ENCODE results near the gene LMO7.

LMO7 gene

GRCh38 chr13:75794663-75795062, 158.5 kb downstream of the LMO7 start:
- no peak for DNase-seq (ENCODE audit: low read depth, low spot score)

DNA sequence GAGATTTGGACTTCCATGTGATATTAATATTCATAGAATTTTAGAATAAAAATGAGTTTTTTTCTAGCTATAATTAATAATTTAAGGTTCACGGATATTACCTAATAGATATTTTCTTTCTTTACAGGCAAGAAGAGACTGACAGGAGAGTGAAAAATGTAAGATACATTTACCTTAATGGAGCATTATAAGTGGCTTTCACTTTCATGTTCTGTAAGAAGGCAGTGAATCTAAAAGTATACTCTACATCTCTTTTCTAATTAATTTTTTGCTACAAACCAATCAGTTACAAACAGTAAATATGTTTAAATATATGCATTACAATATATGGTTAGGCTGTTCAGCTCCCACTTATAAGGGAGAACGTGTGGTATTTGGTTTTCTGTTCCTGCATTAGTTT, 159.1 kb downstream of the LMO7 start:
- H3K27ac ChIP-seq: no peak overlapping the region
- DNase-seq (ENCODE audit: low read depth, low spot score): no peak

More at GRCh38 chr13:75794663-75795062, 158.5 kb downstream of the LMO7 start:
- H3K27ac ChIP-seq: no peak overlapping the region

GRCh38 chr13:75796825-75797224, 160.7 kb downstream of the LMO7 start:
- peak overlapping the region; percentile 54 for H3K27ac ChIP-seq
- no peak for DNase-seq (ENCODE audit: low read depth, low spot score)

GRCh38 chr13:75797239-75797638, 161.1 kb downstream of the LMO7 start:
- H3K27ac ChIP-seq: peak overlapping the region; percentile 54
- DNase-seq (ENCODE audit: low read depth, low spot score): no peak

DNA sequence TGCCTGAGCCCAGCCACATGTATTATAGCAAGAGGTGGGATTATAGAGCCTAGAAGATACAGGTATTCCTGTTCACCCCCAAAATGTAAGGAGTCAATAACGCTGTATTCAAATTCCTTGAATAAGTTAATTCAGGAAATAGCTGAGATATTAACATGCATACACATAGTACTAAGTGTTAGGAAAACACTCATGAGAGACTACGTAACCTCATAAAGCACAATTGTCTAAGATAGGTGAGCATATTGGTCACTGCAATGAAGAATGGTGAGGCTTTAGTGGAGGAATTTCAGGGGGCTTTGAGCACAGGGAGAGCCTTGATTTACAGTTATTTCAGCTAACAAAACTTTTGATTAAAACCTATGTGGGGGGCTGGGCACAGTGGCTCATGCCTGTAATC, 161.6 kb downstream of the LMO7 start:
- H3K27ac ChIP-seq: peak overlapping the region; percentile 54

GRCh38 chr13:75798353-75799255, 162.5 kb downstream of the LMO7 start:
- H3K27ac ChIP-seq: peak overlapping the region; percentile 54
- DNase-seq (ENCODE audit: low read depth, low spot score): peak; percentile 31

More for the DNA sequence above, 161.6 kb downstream of the LMO7 start:
- no peak for DNase-seq (ENCODE audit: low read depth, low spot score)

- H3K27ac ChIP-seq: no peak overlapping the region
- DNase-seq (ENCODE audit: low read depth, low spot score): no peak
These were observed 164.4 kb downstream of the LMO7 start for GRCh38 chr13:75800545-75800944.

DNA sequence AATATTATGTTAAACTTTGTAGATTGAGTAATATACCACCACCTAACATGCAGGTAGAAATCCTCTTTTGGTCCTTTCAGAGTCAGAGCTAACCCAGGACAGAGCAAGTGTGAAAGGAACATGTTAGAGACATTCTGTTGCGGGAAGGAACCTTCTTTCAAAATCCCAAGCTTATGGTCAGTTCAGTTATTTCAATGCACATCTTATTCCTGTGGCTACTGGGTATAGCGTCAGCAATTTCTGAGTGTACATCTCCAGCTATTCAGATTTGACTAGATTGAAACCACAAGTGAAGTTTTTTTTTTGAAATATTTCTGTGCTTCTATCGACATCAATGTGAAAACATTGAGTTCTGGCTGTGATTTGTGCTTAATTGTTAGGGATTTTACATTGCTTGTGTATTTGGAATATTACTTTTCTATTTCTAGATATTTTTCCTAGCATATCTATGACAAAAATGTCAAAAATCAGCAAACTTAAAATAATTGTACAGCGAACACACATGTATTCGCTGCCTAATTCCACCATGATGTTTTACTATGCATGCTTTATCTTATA, 165.3 kb downstream of the LMO7 start:
- DNase-seq (ENCODE audit: low read depth, low spot score): no peak
- no peak overlapping the region for H3K27ac ChIP-seq

DNA sequence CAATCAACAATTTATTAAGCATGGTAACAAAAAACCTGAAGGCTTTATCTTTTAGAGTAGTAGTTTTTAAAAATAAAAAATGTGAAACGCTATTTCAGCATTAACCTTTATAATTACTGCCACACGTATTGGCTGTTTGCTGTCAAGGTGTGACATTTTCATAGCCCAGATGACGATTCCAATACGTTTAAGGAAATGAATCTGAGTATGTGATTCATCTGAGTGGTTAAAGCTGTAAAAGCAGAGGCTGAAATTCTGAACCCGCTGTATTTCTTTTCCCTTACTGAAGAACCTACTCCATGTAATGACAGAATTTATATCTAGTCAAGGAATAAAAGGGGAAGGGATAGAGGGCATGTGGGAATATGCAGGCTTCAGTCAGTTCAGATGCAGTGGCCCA, 166.0 kb downstream of the LMO7 start:
- DNase-seq (ENCODE audit: low read depth, low spot score): no peak
- no peak overlapping the region for H3K27ac ChIP-seq

- peak overlapping the region; percentile 3 for H3K27ac ChIP-seq
These were observed 167.1 kb downstream of the LMO7 start for GRCh38 chr13:75803164-75803611.

GRCh38 chr13:75804054-75804453, 167.9 kb downstream of the LMO7 start:
- no peak for DNase-seq (ENCODE audit: low read depth, low spot score)
- H3K27ac ChIP-seq: no peak overlapping the region

More at GRCh38 chr13:75803164-75803611, 167.1 kb downstream of the LMO7 start:
- no peak for DNase-seq (ENCODE audit: low read depth, low spot score)

GRCh38 chr13:75804605-75805004, 168.5 kb downstream of the LMO7 start:
- DNase-seq (ENCODE audit: low read depth, low spot score): no peak

GRCh38 chr13:75806117-75806516, 170.0 kb downstream of the LMO7 start:
- DNase-seq (ENCODE audit: low read depth, low spot score): no peak
- H3K27ac ChIP-seq: no peak overlapping the region

More at GRCh38 chr13:75804605-75805004, 168.5 kb downstream of the LMO7 start:
- H3K27ac ChIP-seq: no peak overlapping the region

- DNase-seq (ENCODE audit: low read depth, low spot score): no peak
These were observed 175.2 kb downstream of the LMO7 start for GRCh38 chr13:75811361-75811760.

GRCh38 chr13:75811841-75812240, 175.7 kb downstream of the LMO7 start:
- no peak for DNase-seq (ENCODE audit: low read depth, low spot score)
- H3K27ac ChIP-seq: no peak overlapping the region

More at GRCh38 chr13:75811361-75811760, 175.2 kb downstream of the LMO7 start:
- no peak overlapping the region for H3K27ac ChIP-seq

- no peak overlapping the region for H3K27ac ChIP-seq
- no peak for DNase-seq (ENCODE audit: low read depth, low spot score)
These were observed 176.6 kb downstream of the LMO7 start for GRCh38 chr13:75812751-75813181.

- DNase-seq (ENCODE audit: low read depth, low spot score): no peak
- H3K27ac ChIP-seq: no peak overlapping the region
These were observed 177.2 kb downstream of the LMO7 start for GRCh38 chr13:75813323-75813722.

DNA sequence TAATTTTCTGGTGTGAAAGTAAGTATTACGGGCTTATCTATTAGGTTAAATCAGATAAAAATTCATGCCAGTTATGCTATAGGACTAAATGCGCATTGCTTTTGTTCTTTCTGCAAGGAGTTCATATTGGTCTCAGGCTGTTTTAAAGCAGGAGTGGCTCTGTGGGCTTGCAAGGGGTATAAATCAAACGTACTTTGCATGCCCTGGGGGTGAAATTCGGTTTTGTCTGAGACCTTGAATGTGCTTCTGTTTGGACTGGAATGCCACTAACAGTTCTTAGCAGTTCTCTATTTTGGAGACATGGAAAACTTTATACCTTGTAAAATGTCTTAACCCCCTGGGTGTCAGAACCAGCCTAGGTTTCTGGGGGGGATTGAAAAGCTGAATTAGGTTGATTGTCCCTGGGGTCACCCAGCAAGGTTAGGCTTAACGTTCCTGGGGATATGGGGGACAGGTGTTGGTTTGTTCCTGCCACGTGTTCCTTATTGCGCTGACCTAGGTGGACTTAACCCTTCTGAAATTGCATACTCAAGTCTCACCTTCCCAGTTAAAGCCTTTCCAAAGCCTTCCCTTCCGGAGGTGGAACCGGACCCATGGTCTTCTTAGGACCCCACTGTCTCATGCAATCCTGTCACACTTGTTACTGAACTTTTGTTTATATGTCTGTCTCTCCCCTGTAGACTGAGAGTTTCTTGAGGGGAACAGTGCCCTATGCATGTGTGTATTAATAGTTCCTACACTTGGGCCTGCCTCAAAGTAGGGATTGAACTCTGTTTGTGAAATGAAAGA, 182.2 kb downstream of the LMO7 start:
- no peak overlapping the region for H3K27ac ChIP-seq
- DNase-seq (ENCODE audit: low read depth, low spot score): no peak

GRCh38 chr13:75818968-75819225, 182.8 kb downstream of the LMO7 start:
- DNase-seq (ENCODE audit: low read depth, low spot score): no peak
- no peak overlapping the region for H3K27ac ChIP-seq

- no peak overlapping the region for H3K27ac ChIP-seq
- no peak for DNase-seq (ENCODE audit: low read depth, low spot score)
These were observed 189.0 kb downstream of the LMO7 start for GRCh38 chr13:75825161-75825560.

DNA sequence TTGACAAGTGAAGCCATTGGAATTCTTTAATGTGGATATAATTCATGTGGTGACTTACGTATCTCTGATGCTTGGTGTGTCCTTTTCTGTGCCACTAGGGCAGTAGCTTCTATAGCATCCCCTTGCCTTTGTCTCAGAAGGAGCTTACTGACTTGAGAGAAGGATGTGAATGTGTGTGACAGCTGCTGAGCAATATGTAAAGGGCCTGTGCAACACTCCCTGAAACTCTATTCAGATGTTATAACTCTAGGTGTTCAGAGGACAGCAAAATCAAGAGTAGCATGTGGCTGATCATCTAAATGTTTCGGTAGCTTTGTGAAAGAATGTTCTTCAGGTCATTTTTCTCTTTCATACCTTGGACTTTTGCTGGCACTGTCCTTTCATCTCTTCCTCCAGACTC, 189.5 kb downstream of the LMO7 start:
- DNase-seq (ENCODE audit: low read depth, low spot score): no peak

More for the DNA sequence above, 189.5 kb downstream of the LMO7 start:
- no peak overlapping the region for H3K27ac ChIP-seq
